B cell (primary cell): ENCODE measurements around the gene GABRD. TPM values are rescaled to one million over a fixed set of nuclear protein-coding genes. Genes with fewer than 3 reads are reported as not detected.

Experiments used
- ATAC-seq: fragments of 200-7000 bp; cut with Tn5 transposase; one replicate; pipeline ENCODE4 v1.10.0; 2021; ENCODE audit warnings: low read depth, mild to moderate bottlenecking, moderate number of reproducible peaks, moderate library complexity
- CTCF ChIA-PET: fragments of 350-600 bp; sonication (Branson Sonifier 250); formaldehyde crosslinking; loops from one replicate; lab custom pipeline; 2021; ENCODE audit warnings: antibody characterized with exemption, inconsistent platforms; lab: Charles Lee
- POLR2A ChIA-PET: fragments of 350-600 bp; sonication (Branson Sonifier 250); formaldehyde crosslinking; loops from one replicate; lab custom pipeline; 2021; ENCODE audit warnings: antibody characterized with exemption; lab: Charles Lee
- DNase-seq: peaks from one replicate; pipeline ENCODE4 v3.0.0; 2013
- H2AFZ ChIP-seq: 2 replicates; pipeline ENCODE4 v1.6.1; 2012; ENCODE audit warnings: mild to moderate bottlenecking, low read depth, low read length; ENCODE audit not compliant: insufficient read depth, poor library complexity, severe bottlenecking
- H3K27ac ChIP-seq, 2 donors: 1 replicate in 1 of 2; 2 replicates in 1 of 2; pipeline ENCODE4 v1.5.1; 2012 to 2013; ENCODE audit warnings: low read length in 2 of 2, mild to moderate bottlenecking in 2 of 2, moderate library complexity in 1 of 2
- H3K27me3 ChIP-seq, 4 experiments: fragments of 200-600 bp in 1 of 4; sonication (generic) in 1 of 4; replicated peaks in 1 of 4; 1 replicate in 2 of 4; 2 replicates in 2 of 4; pipeline versions ENCODE4 v1.6.1 to v1.7.0; 2013 to 2016; ENCODE audit warnings: low read length in 3 of 4, mild to moderate bottlenecking in 2 of 4, mixed read lengths in 1 of 4, moderate library complexity in 1 of 4; ENCODE audit not compliant: insufficient read depth in 4 of 4, control insufficient read depth in 3 of 4; ENCODE audit errors: control extremely low read depth in 1 of 4
- H3K36me3 ChIP-seq, 2 experiments: replicated peaks in 1 of 2; 1 replicate in 1 of 2; 2 replicates in 1 of 2; pipeline versions ENCODE4 v1.6.1 to v1.7.1; 2013; ENCODE audit warnings: low read length in 1 of 2; ENCODE audit not compliant: insufficient read depth in 2 of 2, control insufficient read depth in 1 of 2; ENCODE audit errors: control extremely low read depth in 1 of 2, extremely low read depth in 1 of 2
- H3K4me1 ChIP-seq, 2 donors: fragments of 200-600 bp in 1 of 2; sonication (generic) in 1 of 2; 1 replicate in 1 of 2; 2 replicates in 1 of 2; pipeline versions ENCODE4 v1.5.1 to v1.6.1; 2013 to 2017; ENCODE audit warnings: low read length in 2 of 2; ENCODE audit not compliant: control insufficient read depth in 2 of 2, insufficient read depth in 2 of 2
- H3K4me2 ChIP-seq: replicated peaks from 2 replicates; pipeline ENCODE3; 2012; ENCODE audit warnings: mild to moderate bottlenecking, low read depth, low read length; ENCODE audit not compliant: poor library complexity, severe bottlenecking
- H3K4me3 ChIP-seq, 5 experiments: fragments of 200-600 bp in 1 of 5; sonication (generic) in 1 of 5; 1 replicate in 3 of 5; 2 replicates in 2 of 5; pipeline versions ENCODE4 v1.5.1 to v1.7.0; 2011 to 2016; ENCODE audit warnings: low read length in 4 of 5, mild to moderate bottlenecking in 4 of 5, low read depth in 2 of 5, control low read depth in 1 of 5, moderate library complexity in 1 of 5; ENCODE audit not compliant: insufficient read depth in 1 of 5; ENCODE audit errors: control extremely low read depth in 1 of 5, extremely low read depth in 1 of 5
- H3K79me2 ChIP-seq: fragments of 200-600 bp; sonication (generic); one replicate; pipeline ENCODE4 v1.6.0; 2016; ENCODE audit warnings: low read length; ENCODE audit not compliant: control insufficient read depth, insufficient read depth
- H3K9ac ChIP-seq: fragments of 200-600 bp; sonication (generic); 2 replicates; pipeline ENCODE4 v1.6.1; 2017; ENCODE audit warnings: mild to moderate bottlenecking, low read length, moderate library complexity
- H3K9me3 ChIP-seq, 3 donors: one replicate each; pipeline versions ENCODE4 v1.6.1 to v1.7.1; 2013; ENCODE audit warnings: low read length in 2 of 3; ENCODE audit not compliant: control insufficient read depth in 2 of 3, insufficient read depth in 1 of 3; ENCODE audit errors: control extremely low read depth in 1 of 3
- H4K20me1 ChIP-seq: 2 replicates; pipeline ENCODE4 v1.6.0; 2012; ENCODE audit warnings: mild to moderate bottlenecking, low read length; ENCODE audit not compliant: insufficient read depth, control insufficient read depth, poor library complexity, severe bottlenecking
- H3K27ac Mint-ChIP-seq: one replicate; pipeline ENCODE4 v1.8.0; 2021; ENCODE audit warnings: mixed read lengths
- H3K27me3 Mint-ChIP-seq: one replicate; pipeline ENCODE4 v1.8.0; 2021; ENCODE audit warnings: mixed read lengths
- H3K4me1 Mint-ChIP-seq: one replicate; pipeline ENCODE4 v1.8.0; 2021; ENCODE audit warnings: mixed read lengths
- H3K4me3 Mint-ChIP-seq: one replicate; pipeline ENCODE4 v1.8.0; 2021; ENCODE audit warnings: mixed read lengths
- H3K9me3 Mint-ChIP-seq: one replicate; pipeline ENCODE4 v1.8.0; 2022; ENCODE audit warnings: mixed read lengths; ENCODE audit not compliant: insufficient read depth
- CTCF ChIP-seq: fragments of 200-600 bp; IDR thresholded peaks from one replicate; pipeline ENCODE4 v1.8.0; 2022; ENCODE audit warnings: antibody characterized with exemption, mild to moderate bottlenecking
- EZH2 ChIP-seq: IDR thresholded peaks from 2 replicates; pipeline ENCODE4 v1.6.1; 2012; ENCODE audit warnings: borderline replicate concordance, low read depth, mild to moderate bottlenecking, moderate library complexity, low read length; ENCODE audit not compliant: insufficient read depth, poor library complexity, severe bottlenecking
- WGBS: methylation state at CpG from one replicate; pipeline ENCODE4 v1.1.5; 2013; ENCODE audit warnings: missing lambda C conversion rate; ENCODE audit not compliant: insufficient coverage; 5-methylcytosine and 5-hydroxymethylcytosine counted together
- intact Hi-C: fragments of 100-400 bp; cut with micrococcal nuclease; formaldehyde crosslinking; loops from one replicate; pipeline ENCODE4 v1.10.0; 2022
- polyA plus RNA-seq: library from polyadenylated mRNA; depleted of rRNA; stranded (reverse); fragments of >200 nt; gene quantifications from 2 replicates; pipeline ENCODE4 v1.2.3, GENCODE V29; 2012
- total RNA-seq, 2 donors: library from RNA; stranded (reverse); fragments of 120-200 nt in 1 of 2; gene quantifications; 1 replicate in 1 of 2; 2 replicates in 1 of 2; pipeline versions ENCODE4 v1.2.3 to v1.2.4, GENCODE V29; 2013 to 2022

GABRD gene
- total and polyA plus RNA-seq, 2 donors (not counting 1 experiment from before 2014, with no cell fraction given): not detected

- Mint-ChIP-seq H3K27me3 (peaks cover 9% of the 10 kb centered on the region), H3K9me3 (no peaks in the 10 kb centered on the region), H3K4me1 (peaks cover 35% of the 10 kb centered on the region), H3K4me3 (peak overlapping the region; percentile 81), H3K27ac (peak overlapping the region; percentile 75)
- peak overlapping the region in 4 of 5 experiments; percentile 76 to 90 (median 82) for H3K4me3 ChIP-seq
- intact Hi-C loops: no loop called here
- peak overlapping the region; percentile 99 for H2AFZ ChIP-seq
- peaks cover 0 to 39% (median 15%) of the 10 kb centered on the region in 4 experiments for H3K27me3 ChIP-seq
- no peaks in the 10 kb centered on the region for H3K36me3 ChIP-seq
- H3K4me1 ChIP-seq: peaks cover 25 to 37% of the 10 kb centered on the region in 2 donors
- H3K4me2 ChIP-seq: peak overlapping the region; percentile 100
- peak overlapping the region; percentile 90 for H3K9ac ChIP-seq
- DNase-seq (peak; percentile 61), ATAC-seq (no peak)
- H4K20me1 ChIP-seq: peaks cover 11% of the 10 kb centered on the region
- CTCF ChIA-PET: interaction anchor here (1.1 to 1.2 kb wide), 2 partner anchors 9 to 91 kb away, joined by 3 to 4 read pairs; no protein-coding TSS in a partner anchor
- peaks cover 0 to 3% (median 0%) of the 10 kb centered on the region in 3 donors for H3K9me3 ChIP-seq
- POLR2A ChIA-PET: interaction anchor here (0.5 kb wide), 1 partner anchor 159 kb away, joined by 4 read pairs; no protein-coding TSS in a partner anchor
- WGBS: 34% methylated on average over 13 of the region's 14 CpGs
- peak overlapping the region in 1 of 2 donors; percentile 72 for H3K27ac ChIP-seq
- peaks cover 25% of the 10 kb centered on the region for H3K79me2 ChIP-seq
- TF ChIP-seq EZH2: no peak
- no peak for TF ChIP-seq CTCF
These were observed 30.1 kb downstream of the GABRD start for GRCh38 chr1:2049225-2049717.
